Measurements from ENCODE around the gene TEAD1.

Gene TEAD1

GRCh38 chr11:12824281-12825041 lies 150.2 kb downstream of the TEAD1 start:
- H3K9me2 ChIP-seq (replicated peaks; ENCODE audit: control insufficient read depth, low read length), result no peaks in the 10 kb centered on the region
- no peaks in the 10 kb centered on the region for H3F3A ChIP-seq (ENCODE audit: control insufficient read depth, insufficient read depth)
- no peaks in the 10 kb centered on the region for H4K20me1 ChIP-seq (ENCODE audit: control insufficient read depth, insufficient read depth, low read depth, low read length)
- H3K27me3 ChIP-seq (ENCODE audit: control insufficient read depth, low read length), result peaks cover 3% of the 10 kb centered on the region; the same call in 1 of the 2 replicates
- no peak overlapping the region for H3K27ac ChIP-seq (ENCODE audit: low read depth, low read length)
- no peak overlapping the region for H3K4me2 ChIP-seq (ENCODE audit: low read length)
- H3K9me3 ChIP-seq (ENCODE audit: control insufficient read depth, insufficient read depth, low read length), result no peaks in the 10 kb centered on the region
- no peaks in the 10 kb centered on the region for H3K36me3 ChIP-seq (ENCODE audit: control insufficient read depth, low read length)
- no peak overlapping the region for H3K4me3 ChIP-seq (ENCODE audit: low read length)
- TF ChIP-seq CTCF (IDR thresholded peaks at IDR 0.05; ENCODE audit: low read depth, low read length, poor library complexity, severe bottlenecking) (no peak), EZH2phosphoT487 (IDR thresholded peaks at IDR 0.05; ENCODE audit: borderline replicate concordance, low read length) (no peak)
- no peaks in the 10 kb centered on the region for H3K4me1 ChIP-seq (ENCODE audit: control insufficient read depth, low read length)
- H3K79me2 ChIP-seq (ENCODE audit: control insufficient read depth, low read length), result no peaks in the 10 kb centered on the region

- Histone ChIP-seq H3K4me1 (ENCODE audit: control insufficient read depth, low read length) (no peaks in the 10 kb centered on the region), H3F3A (ENCODE audit: control insufficient read depth, insufficient read depth) (no peaks in the 10 kb centered on the region), H3K27me3 (ENCODE audit: control insufficient read depth, low read length) (peaks cover 5% of the 10 kb centered on the region; the same call in 1 of the 2 replicates), H4K20me1 (ENCODE audit: control insufficient read depth, insufficient read depth, low read depth, low read length) (no peaks in the 10 kb centered on the region), H3K79me2 (ENCODE audit: control insufficient read depth, low read length) (no peaks in the 10 kb centered on the region), H3K9me2 (replicated peaks; ENCODE audit: control insufficient read depth, low read length) (no peaks in the 10 kb centered on the region), H3K4me2 (ENCODE audit: low read length) (no peak overlapping the region), H3K36me3 (ENCODE audit: control insufficient read depth, low read length) (no peaks in the 10 kb centered on the region), H3K27ac (ENCODE audit: low read depth, low read length) (no peak overlapping the region), H3K9me3 (ENCODE audit: control insufficient read depth, insufficient read depth, low read length) (no peaks in the 10 kb centered on the region), H3K4me3 (ENCODE audit: low read length) (no peak overlapping the region)
- TF ChIP-seq EZH2phosphoT487 (IDR thresholded peaks at IDR 0.05; ENCODE audit: borderline replicate concordance, low read length), result no peak
- no peak for TF ChIP-seq CTCF (IDR thresholded peaks at IDR 0.05; ENCODE audit: low read depth, low read length, poor library complexity, severe bottlenecking)
Measured at GRCh38 chr11:12826441-12826840, 152.2 kb downstream of the TEAD1 start.

GRCh38 chr11:12827369-12827768 lies 153.1 kb downstream of the TEAD1 start:
- no peak overlapping the region for H3K4me3 ChIP-seq (ENCODE audit: low read length)
- H3K27me3 ChIP-seq (ENCODE audit: control insufficient read depth, low read length), result peaks cover 5% of the 10 kb centered on the region; the same call in 1 of the 2 replicates
- no peaks in the 10 kb centered on the region for H3K9me2 ChIP-seq (replicated peaks; ENCODE audit: control insufficient read depth, low read length)
- TF ChIP-seq EZH2phosphoT487 (IDR thresholded peaks at IDR 0.05; ENCODE audit: borderline replicate concordance, low read length) (no peak), CTCF (IDR thresholded peaks at IDR 0.05; ENCODE audit: low read depth, low read length, poor library complexity, severe bottlenecking) (no peak)
- no peaks in the 10 kb centered on the region for H4K20me1 ChIP-seq (ENCODE audit: control insufficient read depth, insufficient read depth, low read depth, low read length)
- H3K4me1 ChIP-seq (ENCODE audit: control insufficient read depth, low read length), result no peaks in the 10 kb centered on the region
- no peak overlapping the region for H3K27ac ChIP-seq (ENCODE audit: low read depth, low read length)
- no peaks in the 10 kb centered on the region for H3K36me3 ChIP-seq (ENCODE audit: control insufficient read depth, low read length)
- no peaks in the 10 kb centered on the region for H3K79me2 ChIP-seq (ENCODE audit: control insufficient read depth, low read length)
- H3K4me2 ChIP-seq (ENCODE audit: low read length), result no peak overlapping the region
- no peaks in the 10 kb centered on the region for H3F3A ChIP-seq (ENCODE audit: control insufficient read depth, insufficient read depth)
- no peaks in the 10 kb centered on the region for H3K9me3 ChIP-seq (ENCODE audit: control insufficient read depth, insufficient read depth, low read length)
